Stimulated activated CD4-positive, alpha-beta T cell treated with anti-CD3 and anti-CD28 coated beads, Interleukin-1b, Interleukin-23, amount 100 ng/mL, for 48 hours (primary cell): ENCODE data around the gene SHD.
"Not testable (repeated sequence)": the region's sequence is repeated elsewhere in the genome, so short reads cannot be mapped to it uniquely, and the experiment has no call there.

ENCODE experiments used
- DNase-seq: peaks from one replicate; pipeline ENCODE4 v3.0.0-alpha.2; 2020

Gene SHD

DNA sequence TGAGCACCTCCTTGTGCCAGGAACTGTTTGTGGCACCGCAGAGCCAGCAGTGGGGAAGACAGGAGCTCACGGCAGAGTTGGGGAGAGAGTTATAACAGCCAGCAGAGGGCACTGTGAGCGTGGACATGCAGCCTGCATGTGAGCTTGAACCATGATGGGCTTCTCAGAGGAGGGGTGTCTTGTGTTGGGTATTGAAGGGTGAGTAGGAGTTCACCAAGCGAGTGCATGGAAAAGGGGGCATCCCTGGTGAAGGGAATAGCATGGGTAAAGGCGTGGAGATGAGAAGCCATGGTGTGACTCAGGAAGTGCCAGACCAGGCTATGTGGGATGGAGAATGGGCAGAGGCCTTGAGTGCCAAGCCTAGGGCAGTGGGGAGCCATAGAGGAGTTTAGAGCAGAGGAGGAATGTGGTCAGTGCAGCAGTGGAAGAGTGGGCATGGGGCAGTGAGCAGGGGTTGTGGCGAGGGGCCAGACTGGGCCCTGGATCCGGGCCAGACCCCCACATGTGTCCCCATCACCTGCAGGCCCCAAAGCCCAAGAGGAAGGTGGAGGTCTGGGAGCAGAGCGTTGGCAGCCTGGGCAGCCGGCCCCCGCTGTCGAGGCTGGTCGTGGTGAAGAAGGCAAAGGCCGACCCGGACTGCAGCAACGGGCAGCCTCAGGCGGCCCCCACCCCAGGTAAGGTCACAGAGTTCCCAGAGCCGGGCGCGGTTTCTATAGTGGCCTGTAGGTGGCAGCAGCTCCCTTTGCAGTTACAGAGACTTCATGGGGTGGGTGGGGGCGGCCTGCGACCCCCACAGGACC, 11.8 kb upstream of the SHD start:
- DNase-seq, result peak; percentile 58

DNA sequence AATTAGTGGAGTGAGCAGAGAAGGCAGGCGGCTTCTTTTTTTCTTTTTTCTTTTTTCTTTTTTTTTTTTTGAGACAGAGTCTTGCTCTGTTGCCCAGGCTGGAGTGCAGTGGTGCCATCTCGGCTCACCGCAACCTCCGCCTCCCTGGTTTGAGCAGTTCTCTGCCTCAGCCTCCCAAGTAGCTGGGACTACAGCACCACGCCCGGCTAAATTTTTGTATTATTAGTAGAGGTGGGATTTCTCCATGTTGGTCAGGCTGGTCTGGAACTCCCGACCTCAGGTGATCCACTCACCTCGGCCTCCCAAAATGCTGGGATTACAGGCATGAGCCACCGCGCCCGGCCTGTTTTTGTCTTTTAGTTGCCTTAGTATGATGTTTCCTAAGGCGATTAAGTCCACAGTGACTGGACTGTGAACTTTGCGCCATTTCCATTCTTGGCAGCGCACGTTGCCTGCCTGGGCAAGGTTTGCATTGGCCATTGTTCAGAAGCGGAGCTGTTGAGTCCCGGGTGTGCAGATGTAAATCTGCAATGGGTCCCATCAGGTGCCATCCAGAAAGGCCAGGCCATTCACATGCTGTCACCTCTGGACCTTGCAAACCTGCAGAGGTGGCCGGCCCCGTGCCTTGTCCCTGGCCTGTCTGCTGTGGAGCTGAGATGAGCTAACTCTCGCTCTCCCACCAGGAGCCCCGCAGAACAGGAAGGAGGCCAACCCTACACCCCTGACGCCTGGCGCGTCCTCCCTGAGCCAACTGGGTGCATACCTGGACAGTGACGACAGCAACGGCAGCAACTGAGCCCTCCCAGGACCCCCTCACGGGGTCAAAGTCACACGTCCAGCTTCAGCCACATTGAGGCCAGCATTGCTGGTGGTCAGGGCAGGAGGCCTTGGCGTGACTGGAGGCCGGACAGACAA, 10.9 kb upstream of the SHD start:
- no peak for DNase-seq

DNA sequence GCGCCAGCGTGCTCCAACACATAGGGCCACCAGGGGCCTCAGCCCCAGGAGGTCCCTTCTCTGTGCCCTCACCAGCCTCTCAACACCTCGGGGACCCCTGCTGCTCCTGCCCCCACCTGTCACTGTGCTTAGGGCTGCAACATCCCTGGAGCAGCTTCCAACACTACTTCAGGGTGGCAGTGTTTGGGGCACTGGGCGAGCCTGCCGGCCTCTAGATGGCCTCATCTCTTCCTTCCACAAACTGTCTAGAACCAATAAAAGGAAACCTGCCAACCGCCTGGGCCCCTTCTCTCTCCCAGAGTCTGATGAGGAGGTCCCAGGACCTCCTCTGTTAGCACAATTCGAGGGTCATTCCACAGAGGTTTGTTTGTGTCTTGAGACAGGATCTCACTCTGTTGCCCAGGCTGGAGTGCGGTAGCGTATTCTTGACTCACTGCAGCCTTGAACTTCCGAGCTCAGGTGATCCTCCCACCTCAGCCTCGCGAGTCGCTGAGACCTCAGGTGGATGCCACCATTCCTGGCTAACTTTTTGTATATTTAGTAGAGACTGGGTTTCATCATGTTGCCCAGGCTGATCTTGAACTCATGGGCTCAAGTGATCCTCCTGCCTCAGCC, 10.1 kb upstream of the SHD start:
- DNase-seq, result no peak

GRCh38 chr19:4272894-4273293, 6.2 kb upstream of the SHD start:
- no peak for DNase-seq

DNA sequence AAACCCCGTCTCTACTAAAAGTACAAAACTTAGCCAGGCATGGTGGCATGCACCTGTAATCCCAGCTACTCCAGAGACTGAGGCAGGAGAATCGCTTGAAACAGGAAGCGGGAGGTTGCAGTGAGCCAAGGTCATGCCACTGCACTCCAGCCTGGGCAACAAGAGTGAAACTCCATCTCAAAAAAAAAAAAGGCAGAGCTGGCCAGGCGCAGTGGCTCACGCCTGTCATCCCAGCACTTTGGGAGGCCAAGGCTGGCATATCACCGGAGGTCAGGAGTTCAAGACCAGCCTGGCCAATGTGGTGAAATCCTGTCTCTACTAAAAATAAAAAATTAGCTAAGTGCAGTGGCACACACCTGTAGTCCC, 4.8 kb upstream of the SHD start:
- DNase-seq, result not testable (repeated sequence)

GRCh38 chr19:4277191-4277696, 1.8 kb upstream of the SHD start:
- no peak for DNase-seq

- DNase-seq, result no peak
These were observed 1.1 kb upstream of the SHD start for GRCh38 chr19:4278010-4278409.

DNA sequence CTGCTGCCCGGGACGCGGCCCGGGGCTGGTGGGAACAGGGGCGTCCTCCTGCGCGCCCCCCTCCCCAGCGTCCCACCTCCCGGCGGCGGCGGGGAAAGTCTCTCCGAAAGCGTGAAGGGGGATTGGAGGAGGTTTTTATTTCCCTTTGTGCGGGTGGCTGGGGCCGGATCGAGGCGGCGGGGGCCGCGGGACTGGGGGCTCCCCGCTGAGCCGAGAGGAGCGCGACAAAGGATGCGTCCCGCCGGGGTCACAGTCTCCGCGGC, 132 bp downstream of the SHD start:
- DNase-seq, result no peak

DNA sequence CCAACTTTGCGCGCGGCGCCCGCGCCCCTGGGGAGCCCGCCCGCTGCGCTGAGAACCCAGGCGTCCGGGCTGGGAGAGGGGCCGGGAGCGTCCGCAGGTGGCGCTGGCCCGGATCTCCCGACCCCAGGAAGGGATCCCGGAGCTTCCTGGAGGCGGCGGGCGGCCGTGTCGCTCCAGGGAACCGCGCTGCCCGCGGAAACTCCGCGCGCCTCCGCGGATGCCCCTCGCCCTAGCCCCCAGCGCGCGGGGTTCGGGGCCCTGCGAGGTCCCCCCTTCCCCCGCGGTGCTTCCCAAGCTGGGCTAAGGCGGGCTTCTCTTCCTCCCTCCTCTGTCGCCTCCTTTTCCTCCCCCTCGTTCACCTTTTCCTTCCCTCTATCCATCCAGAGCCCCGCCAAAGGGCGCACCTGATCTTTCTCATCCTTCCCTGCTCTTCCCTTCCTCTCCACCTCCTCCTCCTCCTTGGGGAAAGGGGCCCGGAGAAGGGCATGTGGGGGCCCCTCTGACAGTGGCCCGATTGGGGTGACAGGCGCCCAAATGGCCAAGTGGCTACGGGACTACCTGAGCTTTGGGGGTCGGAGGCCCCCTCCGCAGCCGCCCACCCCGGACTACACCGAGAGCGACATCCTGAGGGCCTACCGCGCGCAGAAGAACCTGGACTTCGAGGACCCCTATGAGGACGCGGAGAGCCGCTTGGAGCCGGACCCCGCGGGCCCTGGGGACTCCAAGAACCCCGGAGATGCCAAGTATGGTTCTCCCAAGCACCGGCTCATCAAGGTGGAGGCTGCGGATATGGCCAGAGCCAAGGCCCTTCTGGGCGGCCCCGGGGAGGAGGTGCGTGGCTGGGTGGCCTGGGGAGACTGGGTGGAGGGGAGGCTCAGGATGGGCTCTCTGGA, 710 bp downstream of the SHD start:
- no peak for DNase-seq

GRCh38 chr19:4284176-4284958, 5.3 kb downstream of the SHD start:
- DNase-seq, result no peak

GRCh38 chr19:4284974-4285373, 5.9 kb downstream of the SHD start:
- DNase-seq, result no peak

- DNase-seq, result not testable (repeated sequence)
These were observed 7.1 kb downstream of the SHD start for GRCh38 chr19:4286141-4286540.

DNA sequence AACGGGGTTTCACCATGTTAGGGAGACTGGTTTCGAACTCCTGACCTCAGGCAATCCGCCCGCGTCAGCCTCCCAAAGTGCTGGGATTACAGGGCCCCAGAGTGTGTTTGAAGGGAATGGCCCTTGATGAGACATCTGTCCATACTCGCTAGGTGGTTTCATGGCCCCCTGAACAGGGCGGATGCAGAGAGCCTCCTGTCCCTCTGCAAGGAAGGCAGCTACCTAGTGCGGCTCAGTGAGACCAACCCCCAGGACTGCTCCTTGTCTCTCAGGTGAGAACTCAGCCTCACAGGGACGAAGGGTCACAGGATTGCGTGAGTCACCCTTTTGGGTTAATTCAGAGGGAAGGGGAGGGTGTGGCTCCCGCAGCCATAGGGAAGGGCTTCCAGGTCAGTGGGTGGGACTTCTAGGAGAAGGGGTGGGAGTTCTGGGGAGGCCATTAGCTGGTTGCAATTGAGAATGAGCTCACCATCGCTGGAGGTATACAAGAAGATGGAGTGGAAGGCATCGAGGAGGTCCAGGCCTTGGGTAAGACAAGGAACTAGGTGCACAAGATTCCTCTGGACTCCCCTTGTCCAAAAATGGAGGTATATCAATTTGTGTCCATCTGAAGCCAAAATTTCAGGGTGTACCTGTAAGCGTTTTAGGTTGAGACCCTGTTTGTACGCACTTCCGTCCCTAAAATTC, 9.2 kb downstream of the SHD start:
- no peak for DNase-seq

GRCh38 chr19:4291184-4291732, 12.2 kb downstream of the SHD start:
- DNase-seq, result no peak

GRCh38 chr19:4292515-4292914, 13.4 kb downstream of the SHD start:
- DNase-seq, result no peak

DNA sequence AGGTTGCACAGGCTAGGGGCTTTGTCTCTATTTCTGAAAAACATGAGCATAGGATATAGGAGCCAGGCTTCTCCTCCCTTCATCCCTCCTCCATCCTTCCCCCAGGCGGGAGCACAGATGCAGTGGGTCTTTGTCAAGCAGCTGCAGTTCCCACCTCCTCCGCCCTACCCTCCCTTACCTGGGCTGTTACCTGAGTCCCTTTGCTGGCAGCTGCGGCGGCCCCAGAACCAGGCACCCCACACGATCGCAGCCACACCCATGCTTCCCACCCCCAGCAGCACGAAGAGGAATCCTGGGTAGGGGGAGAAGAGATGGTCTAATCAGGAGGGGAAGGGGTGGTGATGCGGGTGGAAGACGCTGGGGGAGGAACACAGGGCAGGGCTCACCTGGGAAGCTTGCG, 15.3 kb downstream of the SHD start:
- no peak for DNase-seq

DNA sequence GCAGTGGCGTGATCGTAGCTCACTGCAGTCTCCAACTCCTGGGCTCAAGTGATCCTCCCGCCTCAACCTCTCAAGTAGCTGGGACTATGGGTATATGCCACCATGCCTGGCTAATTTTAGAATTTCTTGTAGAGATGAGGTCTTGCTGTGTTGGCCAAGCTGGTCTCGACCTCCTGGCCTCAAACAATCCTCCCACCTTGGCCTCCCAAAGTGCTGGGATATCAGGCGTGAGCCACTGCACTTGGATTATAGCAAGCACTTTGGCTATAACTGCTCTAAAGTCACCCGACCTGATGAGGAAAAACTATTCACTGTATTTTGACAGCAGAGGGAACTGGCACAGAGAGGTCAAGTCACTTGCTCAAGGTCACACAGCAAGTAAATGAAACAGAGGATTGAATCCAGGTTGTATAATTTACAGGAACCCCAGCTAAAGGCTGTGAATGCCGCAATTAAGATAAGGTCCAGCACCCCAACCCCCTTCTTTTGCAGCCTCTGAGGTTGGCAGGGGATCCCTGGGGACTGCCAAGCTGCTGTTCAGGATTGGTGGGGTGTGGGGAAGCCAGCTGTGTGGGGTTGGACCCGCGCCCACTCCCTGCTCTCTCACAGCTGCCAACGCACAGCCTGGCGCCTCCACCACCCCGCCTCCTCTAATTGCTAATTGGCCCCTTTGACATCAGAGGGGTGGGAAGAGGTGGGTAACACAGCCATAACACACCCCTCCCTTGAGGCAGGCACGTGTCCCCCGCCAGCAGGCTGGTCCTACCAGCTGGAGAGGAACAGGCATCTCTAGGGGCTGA, 17.1 kb downstream of the SHD start:
- DNase-seq, result no peak

DNA sequence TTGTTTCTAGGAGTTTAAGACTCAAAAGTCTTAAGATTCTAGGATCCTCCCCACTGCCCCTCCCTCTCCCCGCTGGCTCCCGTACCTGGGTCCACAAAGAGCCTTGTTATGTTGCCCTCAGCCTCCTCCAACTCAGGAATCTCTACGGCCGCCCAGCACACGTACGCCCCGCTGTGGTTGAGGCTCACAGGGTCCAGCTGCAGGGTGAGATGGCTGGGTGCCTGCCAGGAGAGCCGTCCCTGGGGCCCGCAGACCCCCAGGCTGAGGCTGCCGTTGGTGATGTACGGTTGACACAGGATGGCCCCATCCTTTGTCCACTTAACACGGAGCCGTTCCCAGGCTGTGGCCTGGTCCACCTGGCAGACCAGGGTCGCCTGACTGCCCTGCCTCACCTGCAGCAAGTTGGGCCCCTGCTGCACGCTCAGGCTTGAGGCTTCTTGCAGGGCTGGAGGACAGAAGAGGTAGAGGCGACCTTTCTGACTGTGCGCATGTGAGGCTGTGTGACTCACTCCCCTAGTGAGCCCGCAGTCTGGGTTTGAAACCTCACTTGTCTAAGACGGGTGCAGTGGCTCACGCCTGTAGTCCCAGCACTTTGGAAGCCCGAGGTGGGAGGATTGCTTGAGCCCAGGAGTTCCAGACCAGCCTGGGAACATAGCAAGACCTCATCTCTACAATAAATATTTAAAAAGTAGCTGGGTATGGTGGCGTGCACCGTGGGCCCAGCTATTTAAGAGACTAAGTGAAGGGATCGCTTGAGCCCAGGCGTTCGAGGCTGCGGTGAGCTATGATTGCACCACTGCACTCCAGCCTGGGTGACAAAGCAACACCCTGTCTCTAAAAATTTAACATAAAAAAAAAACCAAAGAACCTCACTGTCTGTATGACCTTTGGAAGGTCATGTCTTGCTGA, 19.1 kb downstream of the SHD start:
- DNase-seq, result peak; percentile 64
